Kidney tubule cell (primary cell): Measurements from ENCODE around the gene CPT1B.

Source experiments
- DNase-seq: peaks from one replicate; pipeline ENCODE4 v3.0.0-alpha.2; 2018; ENCODE audit warnings: low spot score

CPT1B gene

DNA sequence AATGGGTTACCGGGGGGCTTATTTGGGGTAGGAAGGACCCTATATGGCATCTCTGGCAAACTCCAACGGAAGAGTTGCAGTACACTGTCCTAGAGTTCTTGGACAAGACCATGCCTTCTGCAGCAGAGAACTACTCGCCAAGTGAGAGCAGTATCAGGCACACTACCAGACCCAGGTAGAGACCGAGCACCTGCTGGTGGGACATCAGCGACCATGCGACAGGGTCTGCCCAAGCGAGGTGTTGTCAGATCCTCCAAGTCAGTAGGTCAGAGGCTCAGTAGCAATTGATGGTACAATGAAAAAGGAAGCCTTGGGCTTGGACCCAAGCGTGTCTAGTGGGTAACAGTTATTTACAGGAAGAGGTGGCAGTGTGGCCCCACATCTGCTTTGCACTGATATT lies 7.6 kb upstream of the CPT1B start:
- no peak for DNase-seq

DNA sequence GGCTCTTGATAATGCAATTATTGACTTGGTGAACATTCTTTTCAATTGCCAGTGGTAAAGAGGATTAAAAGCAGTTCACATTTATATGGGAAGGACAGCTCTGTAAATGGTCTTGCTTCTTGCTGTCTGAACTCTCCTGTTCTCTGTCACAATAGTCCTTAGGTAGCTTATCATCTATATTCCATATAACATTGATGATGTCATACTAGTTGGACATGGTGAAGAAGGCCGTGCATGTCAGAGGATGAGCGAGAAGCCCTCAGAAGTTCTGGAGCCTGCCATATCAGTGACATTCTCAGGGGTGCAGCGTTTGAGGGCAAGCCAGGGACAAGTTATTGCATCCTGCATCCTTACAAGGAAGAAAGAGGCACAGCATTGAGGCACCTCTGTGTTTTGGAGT lies 7.0 kb upstream of the CPT1B start:
- DNase-seq: no peak

DNA sequence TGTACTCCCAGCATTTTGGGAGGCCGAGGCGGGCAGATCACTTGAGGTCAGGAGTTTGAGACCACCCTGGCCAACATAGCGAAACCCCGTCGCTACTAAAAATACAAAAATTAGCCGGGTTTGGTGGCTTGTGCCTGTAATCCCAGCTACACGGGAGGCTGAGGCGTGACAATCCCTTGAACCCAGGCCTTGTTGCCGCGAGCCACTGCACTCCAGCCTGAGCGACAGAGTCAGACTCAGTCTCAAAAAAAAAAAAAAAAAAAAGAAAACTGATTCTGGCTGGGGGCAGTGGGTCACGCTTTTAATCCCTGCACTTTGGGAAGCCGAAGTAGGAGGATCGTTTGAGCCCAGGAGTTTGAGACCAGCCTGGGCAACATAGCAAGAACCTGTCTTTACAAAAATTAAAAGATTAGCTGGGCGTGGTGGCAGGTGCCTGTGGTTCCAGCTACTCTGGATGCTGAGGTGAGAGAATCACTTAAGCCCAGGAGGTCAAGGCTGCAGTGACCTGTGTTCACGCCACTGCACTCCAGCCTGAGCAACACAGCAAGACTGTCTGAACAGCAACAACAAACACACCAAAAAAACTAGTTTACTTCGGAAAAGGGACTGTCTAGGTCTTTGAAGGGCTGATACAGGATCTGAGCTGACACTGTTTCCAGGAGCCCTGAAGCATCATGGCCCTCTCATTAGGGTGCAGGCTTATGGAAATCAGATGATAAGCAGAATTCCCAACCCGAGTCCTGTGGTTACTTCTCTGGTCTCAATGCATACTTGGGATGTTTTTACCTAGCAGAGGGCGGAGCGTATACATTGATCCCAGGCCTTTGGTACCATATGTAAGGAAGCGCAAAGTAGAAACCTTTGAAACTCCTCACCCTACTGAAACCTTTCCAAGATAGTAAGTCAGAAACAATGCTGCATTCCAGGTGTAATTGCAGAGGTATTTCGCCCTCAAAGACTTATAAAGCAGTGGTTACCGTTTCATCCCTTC lies 6.2 kb upstream of the CPT1B start:
- DNase-seq: no peak

DNA sequence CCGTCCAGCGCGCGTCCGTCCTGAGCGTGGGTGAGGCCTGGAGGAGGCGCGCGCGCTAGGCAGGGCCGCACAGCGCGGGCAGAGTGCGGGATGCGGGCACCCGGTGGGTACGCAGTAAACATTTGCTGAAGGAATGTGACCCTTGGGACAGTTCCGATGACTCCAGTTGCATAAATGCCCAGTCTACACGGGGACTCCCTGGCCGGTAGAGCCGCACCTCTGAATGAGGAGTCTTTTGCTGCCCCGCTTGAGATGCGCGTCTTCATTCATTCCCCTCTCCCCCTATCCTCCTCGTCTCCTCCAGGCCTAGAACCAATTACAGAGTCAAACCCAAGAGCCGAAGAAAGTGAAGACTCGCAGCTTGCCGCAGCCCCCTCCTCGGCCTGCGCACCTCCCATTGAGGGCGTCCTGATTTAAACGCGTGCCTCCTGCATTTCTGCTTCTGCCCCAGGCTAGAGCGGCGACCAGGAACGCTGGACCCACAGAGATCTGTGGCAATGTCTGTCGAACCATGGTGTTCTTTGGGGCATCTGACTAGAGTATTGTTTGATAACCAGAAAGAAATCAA lies 5.2 kb upstream of the CPT1B start:
- no peak for DNase-seq

DNA sequence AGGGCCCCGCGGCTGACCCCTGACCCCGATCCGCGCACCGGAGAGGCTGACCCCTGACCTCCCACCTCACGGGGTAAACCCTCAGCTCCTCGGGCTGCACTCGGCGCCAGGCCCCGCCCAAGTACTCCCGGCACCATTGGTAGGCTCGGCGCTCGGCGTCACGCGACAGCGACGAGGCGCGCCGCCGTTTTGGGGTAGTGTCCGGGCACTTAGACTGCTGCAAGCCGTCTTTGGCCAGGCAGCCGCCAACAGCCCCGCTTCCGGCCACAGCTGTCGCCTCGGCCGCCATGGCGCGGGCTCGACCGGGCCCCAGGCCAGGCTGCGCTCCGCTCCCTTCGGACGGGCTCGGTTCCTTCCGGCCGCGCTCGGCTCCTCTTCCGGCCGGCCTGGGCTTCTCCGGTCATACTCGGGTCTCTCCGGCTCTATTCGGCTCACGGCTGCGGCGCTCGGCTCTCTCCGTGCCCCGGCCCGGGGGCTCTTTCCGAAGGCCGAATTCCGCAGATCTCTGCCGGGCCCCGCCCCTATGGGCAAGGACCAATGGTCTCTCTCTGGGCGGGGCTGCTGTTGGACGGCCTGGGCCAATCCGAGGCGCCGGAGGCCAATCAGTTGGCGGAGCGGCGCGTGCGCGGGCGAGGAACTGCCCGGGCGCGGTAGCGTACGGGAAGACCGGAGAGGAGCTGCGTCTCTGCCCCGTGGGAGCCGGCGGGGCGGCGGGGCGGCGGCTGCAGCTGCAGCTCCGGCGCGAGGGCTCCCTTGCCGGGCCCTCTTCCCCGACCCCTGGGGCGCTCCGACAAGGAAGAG lies 4.5 kb upstream of the CPT1B start, which contains the start of gene CHKB:
CHKB (minus strand) TSS at position 357 of the 801 bp plus-strand sequence; CDS start at position 289, 68 bp downstream.
- peak; percentile 99 for DNase-seq

DNA sequence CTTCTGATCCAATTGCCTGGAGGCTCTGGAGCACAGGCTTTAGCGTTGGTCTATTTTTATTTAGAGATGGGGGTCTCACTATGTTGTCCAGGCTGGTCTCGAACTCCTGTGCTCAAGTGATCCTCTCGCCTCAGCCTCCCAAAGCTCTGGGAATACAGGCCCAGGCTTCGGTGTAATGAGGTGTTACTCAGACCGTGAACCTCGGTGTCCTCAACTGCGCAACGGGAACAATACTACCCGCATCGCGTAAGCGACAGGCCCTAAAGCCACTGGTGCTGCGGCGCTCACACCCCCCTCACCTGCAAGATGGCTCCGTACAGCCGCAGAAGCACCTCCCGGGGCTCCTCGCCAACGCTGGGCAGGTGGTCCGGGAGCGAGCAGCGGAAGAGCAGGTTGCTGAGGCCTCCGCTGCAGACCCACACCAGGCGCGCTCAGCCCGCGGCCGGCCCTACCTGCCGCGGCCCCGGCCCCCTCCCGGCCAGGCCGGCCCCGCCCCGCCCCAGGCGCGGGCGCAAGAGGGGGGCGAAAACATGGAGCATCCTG lies 3.8 kb upstream of the CPT1B start:
- peak; percentile 40 for DNase-seq

DNA sequence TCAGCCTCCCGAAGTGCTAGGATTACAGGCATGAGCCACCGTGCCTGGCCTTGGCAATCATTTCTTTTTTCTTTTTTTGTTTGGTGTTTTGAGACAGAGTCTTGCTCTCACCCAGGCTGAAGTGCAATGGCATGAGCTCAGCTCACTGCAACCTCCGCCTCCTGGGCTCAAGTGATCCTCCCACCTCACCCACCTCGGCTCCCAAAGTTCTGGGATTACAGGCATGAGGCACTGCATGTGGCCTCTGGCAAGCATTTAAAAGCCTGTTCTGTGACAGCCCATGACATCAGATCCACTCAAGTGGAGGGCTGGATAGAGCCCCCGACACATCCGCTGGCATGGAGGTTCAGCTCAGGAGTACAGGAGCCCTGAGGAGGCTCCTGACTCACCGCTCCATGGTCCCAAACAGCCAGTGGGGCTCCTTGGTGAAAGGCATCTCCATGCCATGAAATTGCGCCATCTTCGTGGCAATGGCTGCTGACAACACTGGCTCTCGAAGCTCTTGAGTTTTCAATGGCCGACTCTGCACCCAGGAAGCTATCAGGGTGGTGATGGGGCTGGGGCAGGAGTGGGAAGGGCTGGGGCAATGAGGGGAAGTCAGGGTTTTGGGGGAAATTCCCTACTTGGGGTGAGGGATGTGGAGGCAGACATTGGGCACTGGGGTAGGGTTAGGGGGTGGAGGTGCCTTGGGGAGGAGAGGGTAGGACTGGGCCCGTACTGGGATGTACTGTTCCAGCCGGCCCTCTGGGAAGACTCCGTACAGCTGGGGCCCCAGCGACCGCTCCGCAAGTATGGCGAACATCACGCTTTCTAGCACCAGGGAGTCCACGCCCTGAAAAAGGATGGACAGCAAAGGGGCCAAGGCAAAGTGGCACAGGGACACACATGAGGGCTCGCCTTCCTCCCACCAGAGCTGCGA lies 3.1 kb upstream of the CPT1B start:
- DNase-seq: no peak

DNA sequence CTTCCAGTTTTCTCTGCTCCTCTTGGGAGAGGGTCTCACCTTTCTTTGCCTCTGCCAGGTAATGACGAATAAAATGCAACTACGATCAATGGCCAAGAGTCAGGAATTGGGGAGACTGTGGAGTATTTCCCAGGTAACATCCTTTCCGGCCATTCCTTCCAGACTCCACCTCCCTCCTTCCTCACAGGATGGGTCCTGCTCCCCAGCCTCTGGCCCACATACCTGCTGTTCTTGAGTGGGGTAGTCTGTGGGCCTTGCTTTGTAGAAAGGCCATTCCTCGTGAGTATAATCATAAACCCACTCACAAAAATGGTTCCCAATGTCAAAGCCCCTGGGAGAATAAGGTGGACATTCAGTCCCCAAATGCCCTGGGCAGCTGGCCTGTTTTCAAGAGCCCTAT lies 1.5 kb upstream of the CPT1B start:
- DNase-seq: no peak

DNA sequence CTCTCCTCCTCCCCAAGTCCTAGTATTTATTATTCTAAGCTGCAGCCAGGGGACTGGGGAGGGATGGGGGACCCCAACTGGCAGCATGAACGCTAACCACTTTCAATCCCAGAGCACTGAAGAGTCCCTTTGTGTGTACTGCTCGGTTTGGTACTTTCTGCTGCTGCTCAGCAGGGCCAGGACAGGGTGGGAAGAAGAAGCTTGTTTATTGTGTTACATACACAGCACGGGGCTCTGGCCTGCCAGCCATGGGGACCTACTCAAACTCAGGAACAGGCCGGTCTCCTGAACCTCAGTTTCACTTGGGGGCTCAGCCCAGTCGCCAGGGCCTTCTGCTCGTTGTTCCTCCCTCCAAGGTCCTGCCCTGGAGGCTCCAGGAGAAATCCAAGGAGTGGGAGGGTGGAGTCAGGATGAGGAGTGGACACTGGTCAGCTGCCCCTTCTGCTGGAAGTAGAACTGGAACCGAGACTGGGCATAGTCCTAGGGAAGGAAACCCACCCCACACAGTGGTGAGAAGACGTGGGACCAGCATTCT lies 616 bp upstream of the CPT1B start:
- no peak for DNase-seq

DNA sequence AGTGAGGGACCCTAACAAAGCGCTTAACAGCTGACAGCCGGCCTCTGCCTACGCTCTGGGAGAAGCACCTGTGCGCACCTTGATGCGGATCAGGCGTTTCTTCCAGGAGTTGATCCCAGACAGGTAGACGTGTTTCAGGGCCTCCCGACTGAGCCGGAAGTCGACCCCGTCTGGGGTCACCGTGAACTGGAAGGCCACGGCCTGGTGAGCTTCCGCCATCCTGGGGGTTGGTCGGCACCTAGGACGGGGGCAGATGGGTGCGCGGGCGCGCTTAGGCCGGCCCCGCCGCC lies 585 bp downstream of the CPT1B start:
- no peak for DNase-seq

DNA sequence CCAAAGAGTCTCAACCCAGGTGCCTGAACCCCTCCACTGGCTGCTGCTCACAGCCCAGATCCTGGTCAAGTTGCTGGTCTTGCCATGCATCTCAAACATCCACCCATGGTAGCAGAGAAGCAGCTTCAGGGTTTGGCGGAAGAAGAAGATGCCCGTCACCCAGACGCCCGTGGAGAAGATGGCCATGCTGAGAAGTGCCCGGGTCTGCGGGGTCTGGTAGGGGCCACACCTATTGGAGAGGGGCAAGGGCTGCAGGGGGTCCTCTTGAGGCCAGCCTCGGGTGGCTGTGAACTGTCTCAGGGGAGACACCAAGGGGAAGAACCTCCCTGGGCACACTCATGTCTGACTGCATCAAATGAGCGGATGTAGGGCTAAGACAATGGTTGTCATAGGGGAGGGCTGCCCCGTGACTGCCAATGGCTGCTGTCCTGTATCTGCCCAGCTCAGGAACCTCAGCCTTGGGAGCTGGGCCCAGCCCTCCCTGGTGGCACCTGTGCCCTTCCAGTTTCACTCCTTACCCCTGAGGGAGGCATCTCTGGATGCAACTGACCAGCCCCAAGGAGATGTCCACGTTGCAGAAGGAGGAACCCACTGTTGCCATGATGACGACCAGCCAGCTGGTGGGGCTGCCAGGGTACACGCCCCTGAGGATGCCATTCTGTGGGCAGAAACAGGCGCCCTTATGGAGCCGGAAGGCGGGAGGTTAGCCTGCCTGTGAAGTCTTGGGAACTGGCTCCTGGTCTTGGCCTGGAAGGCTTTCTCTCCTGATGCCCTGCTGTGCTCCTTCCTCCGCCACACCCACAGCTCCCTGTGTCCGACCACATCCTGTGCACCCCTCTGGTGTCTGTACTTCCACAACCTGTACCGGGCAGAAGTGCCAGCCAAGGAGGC lies 1.2 kb downstream of the CPT1B start:
- DNase-seq: no peak

DNA sequence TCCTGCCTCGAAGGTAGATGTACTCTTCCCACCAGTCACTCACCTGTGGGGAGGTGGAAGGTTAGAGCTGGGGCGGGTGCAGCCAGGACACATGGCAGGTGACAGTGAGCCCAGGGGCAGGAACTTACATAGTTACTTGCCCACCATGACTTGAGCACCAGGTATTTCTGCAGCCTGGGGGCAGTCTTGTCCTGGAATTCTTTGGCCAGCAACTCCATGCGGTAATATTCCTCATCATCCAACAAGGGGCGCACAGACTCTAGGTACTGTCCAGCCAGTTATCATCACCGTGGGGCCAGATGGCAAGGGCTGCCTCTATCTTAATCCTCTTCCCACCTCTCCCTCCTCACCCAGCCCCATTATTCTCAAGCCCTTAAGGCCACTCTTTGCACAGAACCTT lies 2.2 kb downstream of the CPT1B start:
- DNase-seq: peak; percentile 81

DNA sequence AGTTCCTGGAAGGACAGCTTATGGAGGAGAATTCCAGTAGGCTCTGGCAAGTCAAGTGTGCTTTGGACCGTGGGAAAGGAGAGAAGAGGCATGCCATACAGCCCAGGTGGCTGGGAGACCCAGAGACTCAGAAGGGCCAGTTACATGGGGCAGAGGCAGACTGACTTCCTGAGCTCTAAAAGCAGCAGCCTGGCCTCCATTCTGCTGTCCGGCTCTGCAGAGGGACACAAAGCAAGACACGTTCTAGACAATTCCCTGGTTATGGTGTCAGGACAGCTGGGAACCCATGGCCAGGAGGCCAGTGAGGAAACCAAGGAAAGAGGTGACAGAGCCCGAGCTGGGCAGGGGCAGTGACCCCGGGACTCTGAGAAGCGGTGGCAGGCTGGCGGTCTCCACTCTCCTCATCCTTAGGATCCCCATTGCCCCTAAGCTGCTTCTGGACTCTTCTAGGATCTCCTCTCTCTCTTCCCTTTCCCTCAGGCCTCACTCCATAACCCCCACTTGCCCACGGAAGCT lies 2.7 kb downstream of the CPT1B start:
- no peak for DNase-seq

DNA sequence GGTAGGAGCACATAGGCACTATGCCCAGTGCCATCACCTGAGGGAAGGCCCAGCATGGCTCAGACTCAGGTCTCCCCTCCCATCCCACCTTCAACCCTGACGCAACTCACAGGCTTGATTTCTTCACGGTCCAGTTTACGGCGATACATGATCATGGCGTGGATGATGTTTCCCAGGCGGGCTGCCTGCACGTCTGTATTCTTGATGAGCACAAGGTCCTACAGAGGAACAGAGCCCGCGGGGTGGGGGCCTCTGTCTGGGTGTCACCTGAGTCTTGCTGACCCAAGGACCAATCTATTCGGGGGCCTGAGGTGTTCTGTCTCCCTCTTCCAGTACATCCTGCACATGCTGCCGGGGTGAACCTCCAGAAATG lies 3.9 kb downstream of the CPT1B start:
- no peak for DNase-seq

DNA sequence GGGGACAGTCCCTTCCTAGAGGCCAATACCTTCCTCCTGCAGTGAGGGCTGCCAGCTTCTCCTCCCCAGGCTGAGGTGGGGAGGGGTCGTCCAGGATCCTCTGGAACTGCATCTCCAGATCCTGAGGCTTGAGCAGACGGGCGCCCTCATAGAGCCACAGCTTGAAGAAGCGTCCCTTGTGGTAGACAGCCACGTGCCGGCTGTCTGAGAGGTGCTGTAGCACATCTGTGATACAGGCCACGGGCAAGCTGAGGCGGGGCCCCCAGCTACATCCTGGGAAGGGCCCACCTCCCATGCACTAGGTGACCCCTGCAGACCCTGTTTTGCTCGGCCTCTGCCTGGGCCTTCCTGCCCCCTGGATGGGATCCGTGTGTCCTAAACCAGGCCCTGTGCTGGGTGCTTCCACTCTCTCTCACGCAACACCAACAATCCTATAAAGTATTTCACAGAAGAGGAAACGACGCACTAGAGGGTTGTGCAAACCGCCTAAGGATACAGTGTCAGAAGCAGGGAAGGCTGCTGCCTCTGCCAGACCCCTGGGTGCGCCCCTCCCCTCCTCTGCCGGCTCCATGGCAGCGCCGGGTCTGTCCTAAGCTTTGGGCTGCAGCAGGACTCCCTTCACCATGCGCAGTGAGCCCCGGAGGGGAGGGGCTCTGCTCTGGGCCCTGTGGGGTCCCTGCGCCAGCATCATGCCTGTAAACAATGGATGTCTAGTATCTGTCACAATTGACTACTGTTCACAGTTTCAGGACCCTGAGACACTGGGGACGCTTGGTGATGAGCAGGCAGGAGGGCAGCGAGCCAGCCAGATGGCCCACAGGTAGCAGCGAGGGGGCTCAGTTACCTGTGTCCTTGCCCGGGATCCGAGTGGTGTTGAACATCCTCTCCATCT lies 4.5 kb downstream of the CPT1B start:
- no peak for DNase-seq

DNA sequence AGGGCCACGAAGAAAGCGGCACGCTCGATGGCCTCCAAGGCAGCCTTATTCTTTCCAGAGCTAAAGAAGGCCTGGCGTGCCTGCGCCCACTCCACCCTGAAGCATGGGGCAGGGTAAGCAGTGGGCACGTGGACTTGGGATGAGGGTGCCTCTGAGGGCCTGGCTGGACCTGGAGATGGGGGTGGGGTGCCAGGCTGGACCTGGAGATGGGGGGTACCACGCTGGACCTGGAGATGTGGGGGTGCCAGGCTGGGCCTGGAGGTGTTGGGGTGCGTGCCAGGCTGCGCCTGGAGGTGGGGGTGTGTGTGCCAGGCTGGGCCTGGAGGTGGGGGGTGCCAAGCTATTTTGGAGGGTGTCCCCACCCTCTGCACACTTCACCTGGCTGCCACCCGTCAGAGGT lies 5.3 kb downstream of the CPT1B start:
- no peak for DNase-seq

DNA sequence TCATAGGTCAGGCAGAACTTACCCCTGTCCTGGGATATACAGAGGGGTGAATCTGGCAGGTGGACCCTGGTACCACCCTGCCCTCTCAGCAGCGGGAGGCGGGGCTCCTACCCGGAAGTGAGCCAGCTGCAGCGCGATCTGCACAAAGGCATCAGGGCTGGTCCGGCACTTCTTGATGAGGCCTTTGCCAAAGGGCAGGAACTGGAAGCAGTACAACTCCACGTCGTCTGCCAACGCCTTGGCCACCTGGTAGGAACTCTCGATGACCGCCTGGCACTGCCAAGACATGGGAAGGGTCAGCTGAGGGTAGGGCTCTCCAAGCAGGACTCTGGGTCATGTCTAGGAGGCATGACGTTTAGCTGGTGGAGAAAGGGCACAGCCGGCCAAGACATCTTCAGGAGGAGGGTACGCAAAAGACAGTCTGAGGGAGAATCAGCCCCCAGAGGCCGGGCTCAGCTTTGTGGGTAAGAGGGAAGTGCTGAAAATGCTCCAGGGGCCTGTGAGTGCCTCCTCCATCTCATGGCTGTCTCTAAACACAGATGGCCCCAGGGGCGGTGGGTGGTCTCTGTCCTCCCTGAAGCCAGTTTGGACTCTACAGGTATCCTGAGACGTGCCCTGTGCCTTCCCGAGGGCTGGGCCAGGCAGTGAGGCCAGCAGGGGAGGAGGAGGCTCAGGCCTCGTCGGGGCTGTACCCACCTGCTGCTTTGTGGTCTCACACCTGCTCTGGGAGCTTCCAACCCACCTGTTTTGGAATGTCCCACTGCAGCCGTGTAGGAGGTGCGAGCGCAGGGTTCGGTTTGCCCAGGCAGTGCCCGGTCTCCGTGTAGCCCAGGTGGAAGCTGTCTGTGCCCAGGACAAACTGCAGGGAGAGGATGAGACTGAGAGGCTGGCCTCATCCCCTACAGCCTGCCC lies 6.7 kb downstream of the CPT1B start:
- no peak for DNase-seq

DNA sequence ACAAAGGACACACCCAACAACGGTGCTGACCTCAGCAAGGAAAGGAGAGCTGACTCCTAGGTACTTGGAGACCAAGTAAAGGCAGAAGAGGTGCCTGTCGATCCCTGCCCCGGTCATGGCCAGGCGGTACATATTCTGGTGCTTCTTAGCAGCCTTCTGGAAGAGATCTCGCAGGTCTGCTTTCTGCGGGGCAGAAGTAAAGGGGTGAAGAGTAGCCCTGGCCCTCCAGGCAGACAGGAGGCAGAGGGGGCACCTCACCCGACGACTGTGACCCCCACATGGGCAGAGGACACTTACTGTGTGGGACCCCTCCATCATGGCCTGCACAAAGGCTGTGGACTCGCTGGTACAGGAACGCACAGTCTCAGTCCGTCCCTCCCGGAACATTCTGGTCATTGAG lies 7.4 kb downstream of the CPT1B start:
- no peak for DNase-seq
